OCI-LY7 (cell line): ENCODE data around the gene CCDC126.

Experiments
- CTCF ChIP-seq: fragments of 200-600 bp; sonication (generic); conservative IDR thresholded peaks from 2 replicates; pipeline ENCODE4 v1.5.1; 2014; ENCODE audit warnings: mild to moderate bottlenecking, antibody characterized with exemption, low read length, moderate library complexity, mixed read lengths
- EZH2phosphoT487 ChIP-seq: fragments of 200-600 bp; sonication (generic); IDR thresholded peaks from 2 replicates; pipeline ENCODE4 v1.6.1; 2018; ENCODE audit warnings: low read depth, borderline replicate concordance, mild to moderate bottlenecking, mixed run types, antibody characterized with exemption, low read length, moderate library complexity, mixed read lengths

- no peak for TF ChIP-seq CTCF
- TF ChIP-seq EZH2phosphoT487 = no peak
These were observed 6.6 kb downstream of the CCDC126 start for GRCh38 chr7:23603632-23604295.
